ENCODE data around the gene TDRD9.
"Not testable (repeated sequence)": the region's sequence is repeated elsewhere in the genome, so short reads cannot be mapped to it uniquely, and the experiment has no call there.

Gene TDRD9

GRCh38 chr14:103973354-103973753, 45.1 kb downstream of the TDRD9 start:
- Histone ChIP-seq H3K9ac (ENCODE audit: low read depth, low read length) (no peak overlapping the region), H3K4me3 (ENCODE audit: low read depth, low read length) (no peak overlapping the region), H3K27me3 (ENCODE audit: control insufficient read depth, insufficient read depth, low read length) (no peaks in the 10 kb centered on the region), H3K4me1 (ENCODE audit: control insufficient read depth, insufficient read depth, low read length) (no peaks in the 10 kb centered on the region), H3K36me3 (ENCODE audit: control insufficient read depth, insufficient read depth, low read length) (no peaks in the 10 kb centered on the region), H3K9me3 (ENCODE audit: control insufficient read depth, insufficient read depth, low read length) (no peaks in the 10 kb centered on the region)

DNA sequence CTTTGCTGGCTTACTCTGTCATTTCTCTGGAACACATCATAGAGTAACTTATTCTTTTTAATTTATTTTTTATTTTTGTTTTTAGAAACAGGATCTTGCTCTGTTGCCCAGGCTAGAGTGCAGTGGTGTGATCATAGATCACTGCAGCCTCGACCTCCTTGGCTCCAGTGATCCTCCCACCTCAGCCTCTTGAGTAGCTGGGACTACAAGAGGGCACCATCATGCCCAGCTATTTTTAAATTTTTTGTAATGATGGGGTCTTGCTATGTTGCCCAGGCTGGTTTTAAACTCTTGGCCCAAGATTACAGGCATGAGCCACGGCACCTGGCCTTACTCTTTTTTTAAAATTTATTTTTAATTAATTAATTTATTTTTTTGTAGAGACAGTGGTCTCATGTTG, 46.3 kb downstream of the TDRD9 start:
- Histone ChIP-seq H3K36me3 (ENCODE audit: control insufficient read depth, insufficient read depth, low read length) (no peaks in the 10 kb centered on the region), H3K9ac (ENCODE audit: low read depth, low read length) (no peak overlapping the region), H3K4me1 (ENCODE audit: control insufficient read depth, insufficient read depth, low read length) (no peaks in the 10 kb centered on the region), H3K27me3 (ENCODE audit: control insufficient read depth, insufficient read depth, low read length) (no peaks in the 10 kb centered on the region), H3K4me3 (ENCODE audit: low read depth, low read length) (no peak overlapping the region), H3K9me3 (ENCODE audit: control insufficient read depth, insufficient read depth, low read length) (no peaks in the 10 kb centered on the region)

GRCh38 chr14:103980623-103981238, 52.5 kb downstream of the TDRD9 start:
- not testable (repeated sequence) for H3K4me3 ChIP-seq (ENCODE audit: low read depth, low read length); H3K27me3 ChIP-seq (ENCODE audit: control insufficient read depth, insufficient read depth, low read length); H3K36me3 ChIP-seq (ENCODE audit: control insufficient read depth, insufficient read depth, low read length); H3K4me1 ChIP-seq (ENCODE audit: control insufficient read depth, insufficient read depth, low read length); H3K9me3 ChIP-seq (ENCODE audit: control insufficient read depth, insufficient read depth, low read length); H3K9ac ChIP-seq (ENCODE audit: low read depth, low read length)

- H3K27me3 ChIP-seq (ENCODE audit: control insufficient read depth, insufficient read depth, low read length), result no peaks in the 10 kb centered on the region
- H3K9ac ChIP-seq (ENCODE audit: low read depth, low read length), result no peak overlapping the region
- H3K4me1 ChIP-seq (ENCODE audit: control insufficient read depth, insufficient read depth, low read length), result no peaks in the 10 kb centered on the region
- H3K9me3 ChIP-seq (ENCODE audit: control insufficient read depth, insufficient read depth, low read length), result peaks cover 7% of the 10 kb centered on the region
- H3K36me3 ChIP-seq (ENCODE audit: control insufficient read depth, insufficient read depth, low read length), result no peaks in the 10 kb centered on the region
- H3K4me3 ChIP-seq (ENCODE audit: low read depth, low read length), result no peak overlapping the region
Observed at GRCh38 chr14:103984196-103984595, 55.9 kb downstream of the TDRD9 start.

DNA sequence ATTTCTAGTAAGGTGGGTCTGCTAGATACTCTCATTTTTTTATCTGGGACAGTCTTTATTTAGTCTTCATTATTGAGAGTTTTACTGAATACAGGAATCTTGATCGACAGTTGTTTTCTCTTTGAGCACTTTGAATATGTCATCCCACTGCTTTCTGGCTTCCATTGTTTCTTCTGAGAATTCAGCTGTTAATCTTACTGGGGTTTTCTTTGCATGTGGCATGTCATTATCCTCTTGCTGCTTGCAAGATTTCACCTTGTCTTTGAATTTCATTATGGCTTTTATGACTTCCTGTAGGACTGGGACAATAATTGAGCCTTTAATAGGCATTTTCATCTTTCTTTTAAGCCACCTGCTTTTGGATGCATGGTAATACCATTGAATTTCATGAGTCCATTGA, 60.8 kb downstream of the TDRD9 start:
- peaks cover 10% of the 10 kb centered on the region for H3K9me3 ChIP-seq (ENCODE audit: control insufficient read depth, insufficient read depth, low read length)
- no peaks in the 10 kb centered on the region for H3K27me3 ChIP-seq (ENCODE audit: control insufficient read depth, insufficient read depth, low read length)
- no peaks in the 10 kb centered on the region for H3K4me1 ChIP-seq (ENCODE audit: control insufficient read depth, insufficient read depth, low read length)
- no peak overlapping the region for H3K4me3 ChIP-seq (ENCODE audit: low read depth, low read length)
- no peaks in the 10 kb centered on the region for H3K36me3 ChIP-seq (ENCODE audit: control insufficient read depth, insufficient read depth, low read length)
- H3K9ac ChIP-seq (ENCODE audit: low read depth, low read length), result no peak overlapping the region

GRCh38 chr14:103989964-103990363, 61.7 kb downstream of the TDRD9 start:
- Histone ChIP-seq H3K9ac (ENCODE audit: low read depth, low read length) (no peak overlapping the region), H3K4me3 (ENCODE audit: low read depth, low read length) (no peak overlapping the region), H3K4me1 (ENCODE audit: control insufficient read depth, insufficient read depth, low read length) (no peaks in the 10 kb centered on the region), H3K27me3 (ENCODE audit: control insufficient read depth, insufficient read depth, low read length) (no peaks in the 10 kb centered on the region), H3K36me3 (ENCODE audit: control insufficient read depth, insufficient read depth, low read length) (no peaks in the 10 kb centered on the region), H3K9me3 (ENCODE audit: control insufficient read depth, insufficient read depth, low read length) (peaks cover 3% of the 10 kb centered on the region)

DNA sequence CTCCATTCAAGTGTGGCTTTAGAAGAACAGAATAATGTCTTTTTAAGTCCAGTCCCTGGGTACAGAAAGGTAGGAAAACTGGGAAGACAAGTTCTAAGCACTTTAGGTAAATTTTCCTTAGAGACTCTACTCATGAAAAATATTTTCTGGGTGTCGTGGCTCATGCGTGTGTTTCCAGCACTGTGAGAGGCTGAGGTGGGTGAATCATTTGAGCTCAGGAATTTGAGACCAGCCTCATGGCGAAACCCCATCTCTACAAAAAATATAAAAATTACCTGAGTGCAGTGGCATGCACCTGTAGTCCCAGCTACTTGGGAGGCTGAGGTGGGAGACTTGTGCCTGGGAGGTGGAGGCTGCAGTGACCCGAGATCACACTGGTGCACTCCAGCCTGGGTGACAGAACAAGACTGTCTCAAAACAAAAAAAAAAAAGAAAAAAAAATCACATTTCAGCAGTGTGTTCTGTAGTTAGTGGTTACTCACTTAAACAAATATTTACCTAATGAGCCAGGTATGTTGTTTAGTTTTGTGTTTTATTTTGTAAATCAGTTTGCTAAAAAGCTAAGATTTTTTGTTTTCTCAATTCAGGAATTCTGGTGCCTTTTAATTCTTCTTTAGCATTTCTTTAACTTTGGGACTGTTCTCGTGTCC, 66.4 kb downstream of the TDRD9 start:
- Histone ChIP-seq H3K4me3 (ENCODE audit: low read depth, low read length) (no peak overlapping the region), H3K36me3 (ENCODE audit: control insufficient read depth, insufficient read depth, low read length) (no peaks in the 10 kb centered on the region), H3K4me1 (ENCODE audit: control insufficient read depth, insufficient read depth, low read length) (no peaks in the 10 kb centered on the region), H3K9ac (ENCODE audit: low read depth, low read length) (no peak overlapping the region), H3K27me3 (ENCODE audit: control insufficient read depth, insufficient read depth, low read length) (no peaks in the 10 kb centered on the region), H3K9me3 (ENCODE audit: control insufficient read depth, insufficient read depth, low read length) (no peaks in the 10 kb centered on the region)

- Histone ChIP-seq H3K4me1 (ENCODE audit: control insufficient read depth, insufficient read depth, low read length) (no peaks in the 10 kb centered on the region), H3K9me3 (ENCODE audit: control insufficient read depth, insufficient read depth, low read length) (no peaks in the 10 kb centered on the region), H3K27me3 (ENCODE audit: control insufficient read depth, insufficient read depth, low read length) (no peaks in the 10 kb centered on the region), H3K9ac (ENCODE audit: low read depth, low read length) (no peak overlapping the region), H3K36me3 (ENCODE audit: control insufficient read depth, insufficient read depth, low read length) (no peaks in the 10 kb centered on the region), H3K4me3 (ENCODE audit: low read depth, low read length) (no peak overlapping the region)
Observed at GRCh38 chr14:103995876-103996275, 67.6 kb downstream of the TDRD9 start.

GRCh38 chr14:103997391-103997790, 69.1 kb downstream of the TDRD9 start:
- H3K36me3 ChIP-seq (ENCODE audit: control insufficient read depth, insufficient read depth, low read length), result no peaks in the 10 kb centered on the region
- H3K27me3 ChIP-seq (ENCODE audit: control insufficient read depth, insufficient read depth, low read length), result no peaks in the 10 kb centered on the region
- H3K4me3 ChIP-seq (ENCODE audit: low read depth, low read length), result no peak overlapping the region
- no peaks in the 10 kb centered on the region for H3K9me3 ChIP-seq (ENCODE audit: control insufficient read depth, insufficient read depth, low read length)
- no peak overlapping the region for H3K9ac ChIP-seq (ENCODE audit: low read depth, low read length)
- no peaks in the 10 kb centered on the region for H3K4me1 ChIP-seq (ENCODE audit: control insufficient read depth, insufficient read depth, low read length)

DNA sequence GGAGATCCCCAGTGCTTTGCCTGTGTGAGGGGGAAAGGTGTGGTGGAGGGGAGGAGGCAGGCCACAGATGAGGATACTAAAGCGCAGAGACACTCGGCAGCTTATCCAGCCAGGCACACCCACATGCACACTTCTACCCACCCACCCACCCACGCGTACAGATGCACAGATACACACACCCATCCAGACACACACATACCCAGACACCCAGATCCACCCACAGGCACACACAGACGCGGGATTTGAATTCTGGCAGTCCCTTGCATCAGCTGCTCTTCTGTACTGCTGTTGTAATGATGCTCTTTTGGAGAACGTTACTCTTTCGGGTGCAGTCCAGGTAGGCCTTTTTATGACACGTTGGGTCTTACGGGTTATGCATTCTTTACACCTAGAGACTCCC, 69.8 kb downstream of the TDRD9 start:
- Histone ChIP-seq H3K4me1 (ENCODE audit: control insufficient read depth, insufficient read depth, low read length) (no peaks in the 10 kb centered on the region), H3K9ac (ENCODE audit: low read depth, low read length) (no peak overlapping the region), H3K4me3 (ENCODE audit: low read depth, low read length) (no peak overlapping the region), H3K9me3 (ENCODE audit: control insufficient read depth, insufficient read depth, low read length) (no peaks in the 10 kb centered on the region), H3K27me3 (ENCODE audit: control insufficient read depth, insufficient read depth, low read length) (no peaks in the 10 kb centered on the region), H3K36me3 (ENCODE audit: control insufficient read depth, insufficient read depth, low read length) (no peaks in the 10 kb centered on the region)

- Histone ChIP-seq H3K27me3 (ENCODE audit: control insufficient read depth, insufficient read depth, low read length) (no peaks in the 10 kb centered on the region), H3K9ac (ENCODE audit: low read depth, low read length) (no peak overlapping the region), H3K36me3 (ENCODE audit: control insufficient read depth, insufficient read depth, low read length) (no peaks in the 10 kb centered on the region), H3K4me1 (ENCODE audit: control insufficient read depth, insufficient read depth, low read length) (no peaks in the 10 kb centered on the region), H3K9me3 (ENCODE audit: control insufficient read depth, insufficient read depth, low read length) (no peaks in the 10 kb centered on the region), H3K4me3 (ENCODE audit: low read depth, low read length) (no peak overlapping the region)
Observed at GRCh38 chr14:103999795-104000440, 71.7 kb downstream of the TDRD9 start.

DNA sequence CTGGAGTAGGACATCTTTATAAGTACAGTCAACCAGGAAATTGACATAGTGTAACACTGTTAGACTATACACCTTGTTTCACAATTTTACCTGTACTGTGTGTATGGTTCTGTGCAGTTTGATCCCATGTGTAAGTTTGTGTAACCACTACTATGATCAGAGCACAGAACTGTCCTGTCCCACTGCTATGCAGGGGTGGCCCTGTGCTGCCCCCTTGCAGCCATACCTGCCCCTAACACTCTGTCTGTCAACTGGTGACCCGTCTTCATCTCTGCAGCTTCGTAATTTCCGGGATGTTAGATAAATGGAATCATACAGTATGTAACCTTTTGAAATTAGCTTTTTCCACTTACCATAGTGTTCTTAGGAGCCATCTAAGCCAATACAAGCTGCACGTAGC, 72.7 kb downstream of the TDRD9 start:
- H3K4me1 ChIP-seq (ENCODE audit: control insufficient read depth, insufficient read depth, low read length), result no peaks in the 10 kb centered on the region
- H3K36me3 ChIP-seq (ENCODE audit: control insufficient read depth, insufficient read depth, low read length), result no peaks in the 10 kb centered on the region
- H3K9ac ChIP-seq (ENCODE audit: low read depth, low read length), result no peak overlapping the region
- H3K27me3 ChIP-seq (ENCODE audit: control insufficient read depth, insufficient read depth, low read length), result no peaks in the 10 kb centered on the region
- H3K9me3 ChIP-seq (ENCODE audit: control insufficient read depth, insufficient read depth, low read length), result no peaks in the 10 kb centered on the region
- H3K4me3 ChIP-seq (ENCODE audit: low read depth, low read length), result no peak overlapping the region

Measured in iPS-15b (cell line).